Esophagus squamous epithelium (tissue), 4 donors: ENCODE results near the gene SLC45A1.

Experiments
- POLR2A ChIP-seq, 4 donors: fragments of 450-650 bp; IDR thresholded peaks; one replicate each; pipeline ENCODE4 v1.6.1; 2017; ENCODE audit warnings: antibody characterized with exemption in 4 of 4, mild to moderate bottlenecking in 4 of 4, moderate library complexity in 3 of 4
- TF ChIP-seq, protein P1 (sequence below), 6 experiments: fragments of 450-650 bp in 4 of 6; fragments of 200-600 bp in 2 of 6; sonication (generic) in 2 of 6; IDR thresholded peaks; one replicate each; pipeline ENCODE4 v1.5.1; 2016 to 2019; ENCODE audit warnings: antibody characterized with exemption in 6 of 6, mild to moderate bottlenecking in 4 of 6, moderate library complexity in 4 of 6

DNA sequence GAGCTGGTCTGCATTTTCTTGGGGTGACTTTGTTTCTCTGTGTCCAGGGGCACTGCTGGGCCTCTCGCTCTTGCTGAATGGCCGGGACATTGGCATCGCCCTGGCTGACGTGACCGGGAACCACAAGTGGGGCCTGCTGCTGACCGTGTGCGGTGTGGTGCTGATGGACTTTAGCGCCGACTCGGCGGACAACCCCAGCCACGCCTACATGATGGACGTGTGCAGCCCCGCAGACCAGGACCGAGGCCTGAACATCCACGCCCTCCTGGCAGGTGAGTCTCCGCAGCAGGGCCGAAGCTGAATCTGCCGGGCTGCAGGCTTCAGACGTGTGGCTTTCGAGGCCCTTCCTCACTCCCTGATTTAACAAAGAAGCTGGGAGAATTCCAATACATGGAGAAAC lies 7.9 kb downstream of the SLC45A1 start:
- TF ChIP-seq POLR2A (IDR thresholded peaks at IDR 0.05): no peak
- TF ChIP-seq, protein P1, sequence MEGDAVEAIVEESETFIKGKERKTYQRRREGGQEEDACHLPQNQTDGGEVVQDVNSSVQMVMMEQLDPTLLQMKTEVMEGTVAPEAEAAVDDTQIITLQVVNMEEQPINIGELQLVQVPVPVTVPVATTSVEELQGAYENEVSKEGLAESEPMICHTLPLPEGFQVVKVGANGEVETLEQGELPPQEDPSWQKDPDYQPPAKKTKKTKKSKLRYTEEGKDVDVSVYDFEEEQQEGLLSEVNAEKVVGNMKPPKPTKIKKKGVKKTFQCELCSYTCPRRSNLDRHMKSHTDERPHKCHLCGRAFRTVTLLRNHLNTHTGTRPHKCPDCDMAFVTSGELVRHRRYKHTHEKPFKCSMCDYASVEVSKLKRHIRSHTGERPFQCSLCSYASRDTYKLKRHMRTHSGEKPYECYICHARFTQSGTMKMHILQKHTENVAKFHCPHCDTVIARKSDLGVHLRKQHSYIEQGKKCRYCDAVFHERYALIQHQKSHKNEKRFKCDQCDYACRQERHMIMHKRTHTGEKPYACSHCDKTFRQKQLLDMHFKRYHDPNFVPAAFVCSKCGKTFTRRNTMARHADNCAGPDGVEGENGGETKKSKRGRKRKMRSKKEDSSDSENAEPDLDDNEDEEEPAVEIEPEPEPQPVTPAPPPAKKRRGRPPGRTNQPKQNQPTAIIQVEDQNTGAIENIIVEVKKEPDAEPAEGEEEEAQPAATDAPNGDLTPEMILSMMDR (IDR thresholded peaks at IDR 0.05): no peak
